Nephron (organoid): ENCODE data around the gene ING5.

Experiments
- H3K27ac Mint-ChIP-seq, 3 experiments: 2 replicates each; pipeline ENCODE4 v1.8.0; 2020; ENCODE audit warnings: mixed read lengths in 3 of 3, mild to moderate bottlenecking in 2 of 3, moderate library complexity in 1 of 3
- H3K27me3 Mint-ChIP-seq: 2 replicates; pipeline ENCODE4 v1.8.0; 2021; ENCODE audit warnings: low read depth, mild to moderate bottlenecking, moderate library complexity, mixed read lengths
- H3K36me3 Mint-ChIP-seq: 2 replicates; pipeline ENCODE4 v1.8.0; 2020; ENCODE audit warnings: low read depth, mixed read lengths
- H3K4me1 Mint-ChIP-seq: 2 replicates; pipeline ENCODE4 v1.8.0; 2020; ENCODE audit warnings: mixed read lengths
- H3K4me3 Mint-ChIP-seq, 3 experiments: 2 replicates each; pipeline ENCODE4 v1.8.0; 2020; ENCODE audit warnings: mild to moderate bottlenecking in 3 of 3, mixed read lengths in 3 of 3, moderate library complexity in 2 of 3
- H3K9me3 Mint-ChIP-seq: 2 replicates; pipeline ENCODE4 v1.8.0; 2020; ENCODE audit warnings: mixed read lengths
- CTCF ChIP-seq, 3 experiments: fragments of 200-600 bp; sonication (generic); IDR thresholded peaks; one replicate each; pipeline ENCODE4 v1.5.0; 2021; ENCODE audit warnings: antibody characterized with exemption in 3 of 3; ENCODE audit not compliant: unreplicated experiment in 3 of 3

The ING5 gene

GRCh38 chr2:241745276-241745675 lies 43.4 kb downstream of the ING5 start:
- Mint-ChIP-seq H3K27me3 (no peaks in the 10 kb centered on the region), H3K27ac (no peak overlapping the region), H3K4me1 (no peaks in the 10 kb centered on the region), H3K4me3 (no peak overlapping the region), H3K36me3 (peaks cover 45% of the 10 kb centered on the region), H3K9me3 (peaks cover 7% of the 10 kb centered on the region)
- TF ChIP-seq CTCF (IDR thresholded peaks at IDR 0.05; ENCODE audit: unreplicated experiment in 3 of 3), result no peak

- Mint-ChIP-seq H3K4me1 (no peaks in the 10 kb centered on the region), H3K36me3 (peaks cover 49% of the 10 kb centered on the region), H3K4me3 (no peak overlapping the region), H3K27me3 (no peaks in the 10 kb centered on the region), H3K27ac (peak overlapping the region in 1 of 3 experiments; percentile 13), H3K9me3 (peaks cover 7% of the 10 kb centered on the region)
- no peak for TF ChIP-seq CTCF (IDR thresholded peaks at IDR 0.05; ENCODE audit: unreplicated experiment in 3 of 3)
Measured at GRCh38 chr2:241746084-241746483, 44.2 kb downstream of the ING5 start.

GRCh38 chr2:241748468-241749256 lies 46.8 kb downstream of the ING5 start:
- peaks cover 7% of the 10 kb centered on the region for H3K9me3 Mint-ChIP-seq
- H3K4me3 Mint-ChIP-seq, result no peak overlapping the region

GRCh38 chr2:241750076-241750840 lies 48.4 kb downstream of the ING5 start:
- no peaks in the 10 kb centered on the region for H3K4me1 Mint-ChIP-seq
- H3K36me3 Mint-ChIP-seq, result peaks cover 60% of the 10 kb centered on the region
- peaks cover 7% of the 10 kb centered on the region for H3K9me3 Mint-ChIP-seq
- H3K27me3 Mint-ChIP-seq, result no peaks in the 10 kb centered on the region
- TF ChIP-seq CTCF (IDR thresholded peaks at IDR 0.05; ENCODE audit: unreplicated experiment in 3 of 3), result no peak
- no peak overlapping the region for H3K27ac Mint-ChIP-seq
- no peak overlapping the region for H3K4me3 Mint-ChIP-seq

More at GRCh38 chr2:241748468-241749256, 46.8 kb downstream of the ING5 start:
- Mint-ChIP-seq H3K27me3 (no peaks in the 10 kb centered on the region), H3K4me1 (no peaks in the 10 kb centered on the region), H3K27ac (no peak overlapping the region), H3K36me3 (peaks cover 62% of the 10 kb centered on the region)
- no peak for TF ChIP-seq CTCF (IDR thresholded peaks at IDR 0.05; ENCODE audit: unreplicated experiment in 3 of 3)

- Mint-ChIP-seq H3K36me3 (peaks cover 52% of the 10 kb centered on the region), H3K27me3 (no peaks in the 10 kb centered on the region), H3K9me3 (peaks cover 1% of the 10 kb centered on the region), H3K4me1 (no peaks in the 10 kb centered on the region), H3K27ac (no peak overlapping the region), H3K4me3 (no peak overlapping the region)
- TF ChIP-seq CTCF (IDR thresholded peaks at IDR 0.05; ENCODE audit: unreplicated experiment in 3 of 3), result no peak
Measured at GRCh38 chr2:241751152-241751551, 49.3 kb downstream of the ING5 start.
